ENCODE measurements around the gene NFAM1.

The NFAM1 gene

GRCh38 chr22:42442748-42443147 is 10.5 kb upstream of the NFAM1 start:
- in situ Hi-C loops (cut with MboI; ENCODE audit: low sequenced_read_pairs): no loop called here

- in situ Hi-C loops (cut with MboI; ENCODE audit: low sequenced_read_pairs): no loop called here
Observed at GRCh38 chr22:42440728-42441127, 8.5 kb upstream of the NFAM1 start.

GRCh38 chr22:42439821-42440674 is 7.8 kb upstream of the NFAM1 start:
- in situ Hi-C loops (cut with MboI; ENCODE audit: low sequenced_read_pairs): loop anchor here (10.0 kb wide), 1 partner anchor 65 kb away; no protein-coding TSS in a partner anchor

GRCh38 chr22:42439021-42439567 is 6.9 kb upstream of the NFAM1 start:
- in situ Hi-C loops (cut with MboI; ENCODE audit: low sequenced_read_pairs): loop anchor here (10.0 kb wide), 1 partner anchor 64 kb away; no protein-coding TSS in a partner anchor

- in situ Hi-C loops (cut with MboI; ENCODE audit: low sequenced_read_pairs): loop anchor here (10.0 kb wide), 1 partner anchor 63 kb away; no protein-coding TSS in a partner anchor
Observed at GRCh38 chr22:42438293-42438650, 6.1 kb upstream of the NFAM1 start.

GRCh38 chr22:42437488-42438292 is 5.5 kb upstream of the NFAM1 start:
- in situ Hi-C loops (cut with MboI; ENCODE audit: low sequenced_read_pairs): loop anchor here (10.0 kb wide), 1 partner anchor 63 kb away; no protein-coding TSS in a partner anchor

- in situ Hi-C loops (cut with MboI; ENCODE audit: low sequenced_read_pairs): loop anchor here (10.0 kb wide), 1 partner anchor 62 kb away; no protein-coding TSS in a partner anchor
Observed at GRCh38 chr22:42436404-42436803, 4.2 kb upstream of the NFAM1 start.

- in situ Hi-C loops (cut with MboI; ENCODE audit: low sequenced_read_pairs): loop anchor here (10.0 kb wide), 1 partner anchor 60 kb away; no protein-coding TSS in a partner anchor
Observed at GRCh38 chr22:42434748-42435425, 2.7 kb upstream of the NFAM1 start.

GRCh38 chr22:42433754-42434682 is 1.8 kb upstream of the NFAM1 start:
- in situ Hi-C loops (cut with MboI; ENCODE audit: low sequenced_read_pairs): loop anchor here (10.0 kb wide), 1 partner anchor 59 kb away; no protein-coding TSS in a partner anchor

- in situ Hi-C loops (cut with MboI; ENCODE audit: low sequenced_read_pairs): loop anchor here (10.0 kb wide), 1 partner anchor 58 kb away; no protein-coding TSS in a partner anchor
Observed at GRCh38 chr22:42432818-42433217, 615 bp upstream of the NFAM1 start.

- in situ Hi-C loops (cut with MboI; ENCODE audit: low sequenced_read_pairs): loop anchor here (10.0 kb wide), 1 partner anchor 57 kb away; no protein-coding TSS in a partner anchor
Observed at GRCh38 chr22:42431401-42432019, 693 bp downstream of the NFAM1 start.

GRCh38 chr22:42430528-42431125 is 1.6 kb downstream of the NFAM1 start:
- in situ Hi-C loops (cut with MboI; ENCODE audit: low sequenced_read_pairs): loop anchor here (10.0 kb wide), 1 partner anchor 56 kb away; no protein-coding TSS in a partner anchor

- in situ Hi-C loops (cut with MboI; ENCODE audit: low sequenced_read_pairs): no loop called here
Observed at GRCh38 chr22:42428760-42429159, 3.4 kb downstream of the NFAM1 start.

GRCh38 chr22:42428025-42428424 is 4.2 kb downstream of the NFAM1 start:
- in situ Hi-C loops (cut with MboI; ENCODE audit: low sequenced_read_pairs): no loop called here

- in situ Hi-C loops (cut with MboI; ENCODE audit: low sequenced_read_pairs): no loop called here
Observed at GRCh38 chr22:42427167-42427566, 5.0 kb downstream of the NFAM1 start.

GRCh38 chr22:42425989-42426355 is 6.2 kb downstream of the NFAM1 start:
- in situ Hi-C loops (cut with MboI; ENCODE audit: low sequenced_read_pairs): no loop called here

GRCh38 chr22:42425337-42425988 is 6.7 kb downstream of the NFAM1 start:
- in situ Hi-C loops (cut with MboI; ENCODE audit: low sequenced_read_pairs): no loop called here

GRCh38 chr22:42419243-42419881 is 12.8 kb downstream of the NFAM1 start:
- in situ Hi-C loops (cut with MboI; ENCODE audit: low sequenced_read_pairs): no loop called here
